ENCODE data around the gene TNFRSF4. TPM values are rescaled to one million over a fixed set of nuclear protein-coding genes. Genes with fewer than 3 reads are reported as not detected.

Gene TNFRSF4
- total and polyA plus RNA-seq, 8 donors = 2.0 to 4.5 (median 3.1) TPM

DNA sequence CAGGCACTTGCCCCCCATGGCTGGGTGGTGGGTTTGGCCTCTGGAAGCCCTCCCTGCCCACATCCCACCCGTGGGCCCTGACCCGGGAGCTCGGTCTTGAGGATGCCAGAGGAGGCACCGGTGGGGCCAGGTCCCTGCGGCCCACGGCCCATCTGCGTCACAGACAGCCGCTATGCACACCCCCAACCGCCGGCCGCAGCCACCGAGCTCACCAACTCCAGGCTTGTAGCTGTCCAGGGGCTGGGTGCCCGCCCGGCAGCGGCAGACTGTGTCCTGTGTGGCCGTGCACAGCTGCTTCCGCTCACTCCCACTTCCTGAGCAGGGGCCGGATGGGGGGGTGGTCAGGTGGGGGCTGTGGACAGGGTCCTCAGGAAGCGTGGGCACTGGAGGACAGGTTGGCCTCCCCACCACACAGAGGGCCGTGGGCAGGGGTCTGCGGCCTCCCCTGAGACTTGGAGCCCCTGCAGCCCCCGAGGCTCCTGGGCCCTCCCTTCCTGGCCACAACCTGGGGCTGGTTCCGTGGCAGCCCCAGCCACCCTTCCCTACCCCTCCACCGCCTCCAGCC is 1.1 kb downstream of the TNFRSF4 start:
- peaks cover 0 to 27% of the 10 kb centered on the region in 2 donors for H3K36me3 ChIP-seq
- peak in 2 of 4 donors; percentile 33 to 84 for DNase-seq
- ATAC-seq = peak; percentile 40
- no peaks in the 10 kb centered on the region for H3K9me3 ChIP-seq
- peaks cover 4 to 54% of the 10 kb centered on the region in 2 donors for H3K4me1 ChIP-seq
- H3K27me3 ChIP-seq = peaks cover 0 to 44% of the 10 kb centered on the region in 2 donors
- TF ChIP-seq, protein P1, sequence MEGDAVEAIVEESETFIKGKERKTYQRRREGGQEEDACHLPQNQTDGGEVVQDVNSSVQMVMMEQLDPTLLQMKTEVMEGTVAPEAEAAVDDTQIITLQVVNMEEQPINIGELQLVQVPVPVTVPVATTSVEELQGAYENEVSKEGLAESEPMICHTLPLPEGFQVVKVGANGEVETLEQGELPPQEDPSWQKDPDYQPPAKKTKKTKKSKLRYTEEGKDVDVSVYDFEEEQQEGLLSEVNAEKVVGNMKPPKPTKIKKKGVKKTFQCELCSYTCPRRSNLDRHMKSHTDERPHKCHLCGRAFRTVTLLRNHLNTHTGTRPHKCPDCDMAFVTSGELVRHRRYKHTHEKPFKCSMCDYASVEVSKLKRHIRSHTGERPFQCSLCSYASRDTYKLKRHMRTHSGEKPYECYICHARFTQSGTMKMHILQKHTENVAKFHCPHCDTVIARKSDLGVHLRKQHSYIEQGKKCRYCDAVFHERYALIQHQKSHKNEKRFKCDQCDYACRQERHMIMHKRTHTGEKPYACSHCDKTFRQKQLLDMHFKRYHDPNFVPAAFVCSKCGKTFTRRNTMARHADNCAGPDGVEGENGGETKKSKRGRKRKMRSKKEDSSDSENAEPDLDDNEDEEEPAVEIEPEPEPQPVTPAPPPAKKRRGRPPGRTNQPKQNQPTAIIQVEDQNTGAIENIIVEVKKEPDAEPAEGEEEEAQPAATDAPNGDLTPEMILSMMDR (IDR thresholded peaks at IDR 0.05) = no peak
- intact Hi-C loops (cut with DNase I) = no loop called here
- peak overlapping the region in 1 of 2 donors; percentile 63 for H3K27ac ChIP-seq
- peak overlapping the region; percentile 7 to 32 for H3K4me3 ChIP-seq

DNA sequence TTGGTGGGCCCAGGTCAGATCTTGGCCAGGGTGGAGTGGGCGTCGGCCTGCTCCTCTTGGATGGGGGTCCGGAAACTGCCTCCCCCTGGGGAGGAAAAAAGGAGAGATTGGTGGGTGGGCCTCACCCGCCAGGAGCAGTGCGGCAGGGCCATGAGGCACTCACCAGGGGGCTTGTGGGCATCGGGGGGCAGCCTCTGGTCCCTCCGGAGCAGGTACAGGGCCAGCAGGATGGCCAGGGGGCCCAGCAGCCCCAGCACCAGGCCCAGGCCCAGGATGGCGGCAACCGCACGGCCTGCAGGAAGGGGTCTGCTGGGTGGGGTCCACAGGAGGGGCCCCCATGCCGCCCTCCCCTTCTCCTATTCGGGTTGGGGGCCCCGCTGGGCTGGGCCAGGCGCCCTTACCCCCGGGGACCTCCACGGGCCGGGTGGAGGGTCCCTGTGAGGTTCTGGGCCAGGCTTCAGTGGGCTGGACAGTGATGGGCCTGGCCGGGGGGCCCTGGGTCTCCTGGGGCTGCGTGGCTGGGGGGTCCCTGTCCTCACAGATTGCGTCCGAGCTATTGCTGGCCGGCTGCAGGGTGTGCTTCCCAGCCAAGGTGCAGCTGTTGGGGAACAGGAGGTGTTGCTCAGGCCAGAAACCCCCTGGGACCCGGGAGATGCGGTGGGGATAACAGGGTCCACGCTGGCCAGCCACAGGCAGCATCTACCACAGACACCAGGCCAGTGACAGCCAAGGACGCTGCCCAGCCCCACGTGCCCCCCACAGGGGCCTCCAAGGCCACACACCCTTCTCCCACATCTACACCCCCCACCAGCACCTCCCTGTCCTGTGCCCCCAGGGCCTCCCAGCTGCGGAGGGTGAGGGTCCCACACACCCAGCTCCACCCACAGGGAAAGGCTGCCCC is 2.2 kb downstream of the TNFRSF4 start:
- DNase-seq = peak in 1 of 4 donors; percentile 68
- ATAC-seq = no peak
- no peak overlapping the region for H3K4me3 ChIP-seq
- H3K9me3 ChIP-seq = no peaks in the 10 kb centered on the region
- H3K4me1 ChIP-seq = peaks cover 4 to 65% of the 10 kb centered on the region in 2 donors
- H3K36me3 ChIP-seq = peaks cover 0 to 17% of the 10 kb centered on the region in 2 donors
- no peak overlapping the region for H3K27ac ChIP-seq
- intact Hi-C loops (cut with DNase I) = no loop called here
- peaks cover 5 to 55% of the 10 kb centered on the region in 2 donors for H3K27me3 ChIP-seq
- TF ChIP-seq, protein P1 (IDR thresholded peaks at IDR 0.05) = no peak

DNA sequence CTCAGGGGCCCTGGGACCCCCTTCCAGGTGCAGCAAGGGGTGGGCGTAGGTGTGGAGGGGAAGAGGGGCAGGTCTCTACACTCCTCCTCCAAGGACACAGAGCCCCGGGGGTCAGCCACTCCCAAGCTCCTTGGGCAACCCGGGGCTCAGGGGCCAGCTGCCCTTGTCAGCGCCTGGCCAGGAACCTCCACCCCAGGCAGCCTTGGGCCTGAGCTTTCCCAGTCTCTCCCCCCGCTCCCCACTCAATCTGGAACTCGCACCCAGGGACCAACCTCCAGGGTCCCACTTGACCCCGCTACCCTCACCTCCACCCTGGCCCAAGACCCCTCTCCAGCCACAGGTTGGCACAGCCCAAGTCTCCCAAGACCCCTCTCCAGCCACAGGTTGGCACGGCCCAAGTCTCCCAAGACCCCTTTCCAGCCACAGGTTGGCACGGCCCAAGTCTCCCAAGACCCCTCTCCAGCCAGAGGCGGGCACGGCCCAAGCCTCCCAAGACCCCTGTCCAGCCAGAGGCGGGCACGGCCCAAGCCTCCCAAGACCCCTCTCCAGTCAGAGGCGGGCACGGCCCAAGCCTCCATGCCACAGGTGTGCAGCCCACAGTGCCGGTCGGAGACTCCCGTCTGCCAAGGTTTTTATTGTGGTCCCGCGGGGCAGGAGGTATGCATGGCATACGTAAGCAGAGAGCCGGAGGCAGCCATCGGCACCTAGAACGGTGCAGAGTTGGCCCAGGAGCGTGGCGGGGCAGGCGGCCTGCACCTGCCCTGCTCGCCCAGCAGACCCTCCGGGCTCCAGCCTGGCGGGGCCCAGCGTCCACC is 3.0 kb downstream of the TNFRSF4 start:
- no peak for ATAC-seq
- Histone ChIP-seq H3K27me3 (peaks cover 14 to 64% of the 10 kb centered on the region in 2 donors), H3K36me3 (peaks cover 0 to 8% of the 10 kb centered on the region in 2 donors), H3K4me1 (peaks cover 7 to 72% of the 10 kb centered on the region in 2 donors), H3K9me3 (no peaks in the 10 kb centered on the region), H3K27ac (no peak overlapping the region), H3K4me3 (no peak overlapping the region)
- TF ChIP-seq, protein P1 (IDR thresholded peaks at IDR 0.05) = no peak
- peak in 1 of 4 donors; percentile 73 for DNase-seq
- intact Hi-C loops (cut with DNase I) = no loop called here

- Histone ChIP-seq H3K9me3 (no peaks in the 10 kb centered on the region), H3K27ac (no peak overlapping the region), H3K4me3 (no peak overlapping the region), H3K27me3 (peaks cover 18 to 77% of the 10 kb centered on the region in 2 donors), H3K36me3 (no peaks in the 10 kb centered on the region), H3K4me1 (peaks cover 7 to 53% of the 10 kb centered on the region in 2 donors)
- ATAC-seq (no peak), DNase-seq (peak in 1 of 4 donors; percentile 75)
- intact Hi-C loops (cut with DNase I) = no loop called here
- TF ChIP-seq, protein P1 (IDR thresholded peaks at IDR 0.05) = no peak
These were observed 5.1 kb downstream of the TNFRSF4 start for GRCh38 chr1:1208713-1209433.

Measured in left lung (tissue), 10 donors.